GM21576 (cell line): ENCODE data around the gene AUNIP.
A peak's percentile ranks its signal among the peaks of the same experiment; 100 is the strongest.

ENCODE experiments used
- ATAC-seq: cut with Tn5 transposase; IDR thresholded peaks from one replicate; pipeline ENCODE4 v1.9.1; 2021; ENCODE audit warnings: mild to moderate bottlenecking, moderate library complexity; ENCODE audit not compliant: unreplicated experiment

AUNIP gene

GRCh38 chr1:25858906-25859789 is at the start of gene AUNIP:
AUNIP (minus strand) TSS chr1:25859457; CDS start chr1:25859357, 100 bp downstream.
- peak; percentile 76 for ATAC-seq

- no peak for ATAC-seq
Observed at GRCh38 chr1:25909040-25909439, 49.8 kb upstream of the AUNIP start.

GRCh38 chr1:25908161-25908560 is 48.9 kb upstream of the AUNIP start:
- ATAC-seq = no peak

GRCh38 chr1:25907601-25908000 is 48.3 kb upstream of the AUNIP start:
- ATAC-seq = no peak

GRCh38 chr1:25906644-25907300 is 47.5 kb upstream of the AUNIP start:
- no peak for ATAC-seq

GRCh38 chr1:25905680-25906643 is 46.7 kb upstream of the AUNIP start, which contains the start of gene STMN1:
STMN1 (minus strand) TSS chr1:25906419; CDS start chr1:25904676, 1,743 bp downstream.
- peak; percentile 52 for ATAC-seq

- peak; percentile 74 for ATAC-seq
Observed at GRCh38 chr1:25904943-25905679, 45.9 kb upstream of the AUNIP start.

- no peak for ATAC-seq
Observed at GRCh38 chr1:25903986-25904385, 44.7 kb upstream of the AUNIP start.

GRCh38 chr1:25902462-25902861 is 43.2 kb upstream of the AUNIP start:
- ATAC-seq = no peak

- ATAC-seq = no peak
Observed at GRCh38 chr1:25900219-25900618, 41.0 kb upstream of the AUNIP start.

- no peak for ATAC-seq
Observed at GRCh38 chr1:25899792-25900191, 40.5 kb upstream of the AUNIP start.

GRCh38 chr1:25898223-25899015 is 39.2 kb upstream of the AUNIP start:
- no peak for ATAC-seq

- no peak for ATAC-seq
Observed at GRCh38 chr1:25897754-25898153, 38.5 kb upstream of the AUNIP start.

GRCh38 chr1:25896266-25896665 is 37.0 kb upstream of the AUNIP start:
- no peak for ATAC-seq

GRCh38 chr1:25895365-25895990 is 36.2 kb upstream of the AUNIP start:
- ATAC-seq = peak; percentile 78

- no peak for ATAC-seq
Observed at GRCh38 chr1:25893116-25893515, 33.9 kb upstream of the AUNIP start.

GRCh38 chr1:25891606-25892005 is 32.3 kb upstream of the AUNIP start:
- ATAC-seq = no peak

GRCh38 chr1:25890239-25891034 is 31.2 kb upstream of the AUNIP start:
- no peak for ATAC-seq
